Measurements from ENCODE around the gene PPP1R7. TPM values are rescaled to one million over a fixed set of nuclear protein-coding genes. Genes with fewer than 3 reads are reported as not detected.

PPP1R7 gene
- total RNA-seq, 1 experiment from 2014 or later = 45.4 TPM

- H3K9me2 ChIP-seq (ENCODE audit: insufficient read depth) = no peaks in the 10 kb centered on the region
- ChIA-PET RAD21 (ENCODE audit: low non-redundant PET in 1 of 2, low total read pairs in 2 of 2, uncharacterized antibody in 2 of 2, unreplicated experiment in 2 of 2) (no interaction called here), CTCF (no interaction called here), POLR2A (no interaction called here)
- no peaks in the 10 kb centered on the region for H3K27me3 ChIP-seq (ENCODE audit: insufficient read depth, low read length)
- TF ChIP-seq POLR2A (IDR thresholded peaks at IDR 0.05; ENCODE audit: borderline replicate concordance, extremely low read depth, insufficient read depth, insufficient read length) (no peak), ATF3 (IDR thresholded peaks at IDR 0.05) (no peak), MAX (IDR thresholded peaks at IDR 0.05) (no peak), ZNF274 (IDR thresholded peaks at IDR 0.05; ENCODE audit: low read depth, low read length) (no peak), RAD21 (IDR thresholded peaks at IDR 0.05; ENCODE audit: low read depth) (no peak), TCF7L2 (IDR thresholded peaks at IDR 0.05; ENCODE audit: borderline replicate concordance, extremely low read depth, insufficient read depth, insufficient read length) (no peak), CEBPB (IDR thresholded peaks at IDR 0.05; ENCODE audit: low read depth) (no peak), ELF1 (IDR thresholded peaks at IDR 0.05; ENCODE audit: borderline replicate concordance, low read depth) (no peak), EZH2phosphoT487 (IDR thresholded peaks at IDR 0.05; ENCODE audit: borderline replicate concordance) (no peak), SP1 (IDR thresholded peaks at IDR 0.05; ENCODE audit: low read depth) (no peak), YY1 (IDR thresholded peaks at IDR 0.05; ENCODE audit: extremely low read depth, insufficient replicate concordance, low read depth, low read length) (no peak)
- DNase-seq (ENCODE audit: low read depth, low spot score) (no peak), ATAC-seq (no peak)
- no peak overlapping the region for H3K9ac ChIP-seq (ENCODE audit: low read length)
- H3K4me3 ChIP-seq (replicated peaks in 1 of 2; ENCODE audit: low read depth in 1 of 2, low read length in 2 of 2) = no peak overlapping the region
- no TSS peak for BruUV-seq (replicated peaks)
- no peak overlapping the region for H3K4me2 ChIP-seq (ENCODE audit: low read length)
- H3K36me3 ChIP-seq (ENCODE audit: control insufficient read depth in 1 of 2, insufficient read depth in 2 of 2, low read length in 2 of 2) = peaks cover 0 to 4% of the 10 kb centered on the region in 2 experiments; a peak in 1 of 4 replicates
- no peaks in the 10 kb centered on the region for H4K20me1 ChIP-seq (ENCODE audit: insufficient read depth)
- H2AFZ ChIP-seq (ENCODE audit: low read depth, low read length, poor library complexity, severe bottlenecking) = no peak overlapping the region
- H3K79me2 ChIP-seq (ENCODE audit: insufficient read depth, low read length) = peaks cover 15% of the 10 kb centered on the region
- intact Hi-C loops (cut with micrococcal nuclease) = no loop called here
- peaks cover 10 to 15% of the 10 kb centered on the region in 2 experiments for H3K4me1 ChIP-seq (ENCODE audit: control insufficient read depth in 1 of 2, insufficient read depth in 2 of 2, low read length in 2 of 2)
- H3K9me3 ChIP-seq (ENCODE audit: control insufficient read depth in 1 of 2, insufficient read depth in 1 of 2, low read depth in 1 of 2, low read length in 2 of 2) = no peaks in the 10 kb centered on the region
- H3K27ac ChIP-seq (ENCODE audit: low read depth, low read length) = no peak overlapping the region
These were observed 44.6 kb upstream of the PPP1R7 start for GRCh38 chr2:241105641-241106040.

All from HCT116 (cell line).